GM19467 (cell line): ENCODE results near the gene TECPR2.

Experiments used
- ATAC-seq: cut with Tn5 transposase; IDR thresholded peaks from one replicate; pipeline ENCODE4 v1.9.1; 2021; ENCODE audit warnings: mild to moderate bottlenecking, moderate library complexity; ENCODE audit not compliant: unreplicated experiment

Gene TECPR2

GRCh38 chr14:102424520-102424919 is 61.8 kb downstream of the TECPR2 start:
- ATAC-seq, result no peak

GRCh38 chr14:102424923-102425322 is 62.2 kb downstream of the TECPR2 start:
- no peak for ATAC-seq

GRCh38 chr14:102426796-102427195 is 64.1 kb downstream of the TECPR2 start:
- ATAC-seq, result no peak

GRCh38 chr14:102427642-102428041 is 64.9 kb downstream of the TECPR2 start:
- ATAC-seq, result no peak

- no peak for ATAC-seq
Observed at GRCh38 chr14:102430212-102430908, 67.6 kb downstream of the TECPR2 start.

- no peak for ATAC-seq
Observed at GRCh38 chr14:102431751-102432150, 69.0 kb downstream of the TECPR2 start.

GRCh38 chr14:102434647-102435175 is 72.0 kb downstream of the TECPR2 start:
- no peak for ATAC-seq

GRCh38 chr14:102437997-102438915 is 75.5 kb downstream of the TECPR2 start:
- no peak for ATAC-seq

GRCh38 chr14:102439556-102439955 is 76.8 kb downstream of the TECPR2 start:
- ATAC-seq, result no peak

GRCh38 chr14:102440392-102440791 is 77.7 kb downstream of the TECPR2 start:
- ATAC-seq, result no peak

- ATAC-seq, result no peak
Observed at GRCh38 chr14:102442241-102443211, 79.8 kb downstream of the TECPR2 start.

- no peak for ATAC-seq
Observed at GRCh38 chr14:102445066-102445465, 82.3 kb downstream of the TECPR2 start.

- ATAC-seq, result no peak
Observed at GRCh38 chr14:102445641-102446040, 82.9 kb downstream of the TECPR2 start.

- no peak for ATAC-seq
Observed at GRCh38 chr14:102450206-102451063, 87.7 kb downstream of the TECPR2 start.

- ATAC-seq, result no peak
Observed at GRCh38 chr14:102451064-102451352, 88.3 kb downstream of the TECPR2 start.

GRCh38 chr14:102452302-102452701 is 89.6 kb downstream of the TECPR2 start:
- ATAC-seq, result no peak

GRCh38 chr14:102454711-102455110 is 92.0 kb downstream of the TECPR2 start:
- no peak for ATAC-seq

GRCh38 chr14:102457509-102457908 is 94.8 kb downstream of the TECPR2 start:
- no peak for ATAC-seq

- ATAC-seq, result no peak
Observed at GRCh38 chr14:102461490-102462338, 99.0 kb downstream of the TECPR2 start.
